ENCODE results near the gene GRIA3.
"Not testable (repeated sequence)": the region's sequence is repeated elsewhere in the genome, so short reads cannot be mapped to it uniquely, and the experiment has no call there.

GRIA3 gene

GRCh38 chrX:123386196-123386595, 202.1 kb downstream of the GRIA3 start:
- H3K27me3 ChIP-seq (ENCODE audit: control insufficient read depth, insufficient read depth, low read length, poor library complexity, severe bottlenecking); H3K27ac ChIP-seq (ENCODE audit: insufficient read depth, low read depth, low read length, poor library complexity, severe bottlenecking); H3K9me3 ChIP-seq (ENCODE audit: control insufficient read depth, low read length); H3K4me3 ChIP-seq (ENCODE audit: insufficient read depth, low read depth, low read length); H3K4me1 ChIP-seq (ENCODE audit: control insufficient read depth, insufficient read depth, low read length); H3K36me3 ChIP-seq (ENCODE audit: control insufficient read depth, insufficient read depth, low read length): not testable (repeated sequence)
- WGBS, 2 experiments = 85% methylated on average over 2 of the region's 2 CpGs; no CpG with 5 or more reads in 1 of the 2 experiments

GRCh38 chrX:123392921-123393320, 208.8 kb downstream of the GRIA3 start:
- Histone ChIP-seq H3K27ac (ENCODE audit: insufficient read depth, low read depth, low read length, poor library complexity, severe bottlenecking) (no peak overlapping the region), H3K27me3 (ENCODE audit: control insufficient read depth, insufficient read depth, low read length, poor library complexity, severe bottlenecking) (no peaks in the 10 kb centered on the region), H3K4me3 (ENCODE audit: insufficient read depth, low read depth, low read length) (no peak overlapping the region), H3K36me3 (ENCODE audit: control insufficient read depth, insufficient read depth, low read length) (no peaks in the 10 kb centered on the region), H3K4me1 (ENCODE audit: control insufficient read depth, insufficient read depth, low read length) (no peaks in the 10 kb centered on the region), H3K9me3 (ENCODE audit: control insufficient read depth, low read length) (no peaks in the 10 kb centered on the region)
- 100% methylated on average over 1 of the region's 1 CpG; no CpG with 5 or more reads in 1 of the 2 experiments for WGBS, 2 experiments

GRCh38 chrX:123399709-123400108, 215.6 kb downstream of the GRIA3 start:
- Histone ChIP-seq H3K9me3 (ENCODE audit: control insufficient read depth, low read length) (no peaks in the 10 kb centered on the region), H3K36me3 (ENCODE audit: control insufficient read depth, insufficient read depth, low read length) (no peaks in the 10 kb centered on the region), H3K4me1 (ENCODE audit: control insufficient read depth, insufficient read depth, low read length) (no peaks in the 10 kb centered on the region), H3K4me3 (ENCODE audit: insufficient read depth, low read depth, low read length) (no peak overlapping the region), H3K27me3 (ENCODE audit: control insufficient read depth, insufficient read depth, low read length, poor library complexity, severe bottlenecking) (no peaks in the 10 kb centered on the region), H3K27ac (ENCODE audit: insufficient read depth, low read depth, low read length, poor library complexity, severe bottlenecking) (no peak overlapping the region)
- 100% methylated on average over 1 of the region's 1 CpG for WGBS, 2 experiments

GRCh38 chrX:123405231-123405630, 221.2 kb downstream of the GRIA3 start:
- H3K4me1 ChIP-seq (ENCODE audit: control insufficient read depth, insufficient read depth, low read length) = no peaks in the 10 kb centered on the region
- H3K27me3 ChIP-seq (ENCODE audit: control insufficient read depth, insufficient read depth, low read length, poor library complexity, severe bottlenecking) = no peaks in the 10 kb centered on the region
- WGBS, 2 experiments = 93 to 94% methylated on average over 2 to 3 of the region's 3 CpGs
- H3K27ac ChIP-seq (ENCODE audit: insufficient read depth, low read depth, low read length, poor library complexity, severe bottlenecking) = no peak overlapping the region
- no peaks in the 10 kb centered on the region for H3K36me3 ChIP-seq (ENCODE audit: control insufficient read depth, insufficient read depth, low read length)
- no peaks in the 10 kb centered on the region for H3K9me3 ChIP-seq (ENCODE audit: control insufficient read depth, low read length)
- H3K4me3 ChIP-seq (ENCODE audit: insufficient read depth, low read depth, low read length) = no peak overlapping the region

- no peaks in the 10 kb centered on the region for H3K36me3 ChIP-seq (ENCODE audit: control insufficient read depth, insufficient read depth, low read length)
- no peak overlapping the region for H3K27ac ChIP-seq (ENCODE audit: insufficient read depth, low read depth, low read length, poor library complexity, severe bottlenecking)
These were observed 225.0 kb downstream of the GRIA3 start for GRCh38 chrX:123408821-123409737.

GRCh38 chrX:123422875-123423274, 238.8 kb downstream of the GRIA3 start:
- no peaks in the 10 kb centered on the region for H3K4me1 ChIP-seq (ENCODE audit: control insufficient read depth, insufficient read depth, low read length)
- H3K27ac ChIP-seq (ENCODE audit: insufficient read depth, low read depth, low read length, poor library complexity, severe bottlenecking) = no peak overlapping the region
- no peak overlapping the region for H3K4me3 ChIP-seq (ENCODE audit: insufficient read depth, low read depth, low read length)
- no peaks in the 10 kb centered on the region for H3K36me3 ChIP-seq (ENCODE audit: control insufficient read depth, insufficient read depth, low read length)
- H3K9me3 ChIP-seq (ENCODE audit: control insufficient read depth, low read length) = no peaks in the 10 kb centered on the region
- no peaks in the 10 kb centered on the region for H3K27me3 ChIP-seq (ENCODE audit: control insufficient read depth, insufficient read depth, low read length, poor library complexity, severe bottlenecking)
- 100% methylated on average over 1 of the region's 1 CpG; no CpG with 5 or more reads in 1 of the 2 experiments for WGBS, 2 experiments

More at GRCh38 chrX:123408821-123409737, 225.0 kb downstream of the GRIA3 start:
- Histone ChIP-seq H3K4me3 (ENCODE audit: insufficient read depth, low read depth, low read length) (no peak overlapping the region), H3K27me3 (ENCODE audit: control insufficient read depth, insufficient read depth, low read length, poor library complexity, severe bottlenecking) (no peaks in the 10 kb centered on the region), H3K9me3 (ENCODE audit: control insufficient read depth, low read length) (no peaks in the 10 kb centered on the region), H3K4me1 (ENCODE audit: control insufficient read depth, insufficient read depth, low read length) (no peaks in the 10 kb centered on the region)
- WGBS, 2 experiments = 83% methylated on average over 1 of the region's 1 CpG; no CpG with 5 or more reads in 1 of the 2 experiments

GRCh38 chrX:123424546-123424945, 240.5 kb downstream of the GRIA3 start:
- H3K4me1 ChIP-seq (ENCODE audit: control insufficient read depth, insufficient read depth, low read length) = no peaks in the 10 kb centered on the region
- no peaks in the 10 kb centered on the region for H3K36me3 ChIP-seq (ENCODE audit: control insufficient read depth, insufficient read depth, low read length)
- H3K9me3 ChIP-seq (ENCODE audit: control insufficient read depth, low read length) = no peaks in the 10 kb centered on the region
- no peaks in the 10 kb centered on the region for H3K27me3 ChIP-seq (ENCODE audit: control insufficient read depth, insufficient read depth, low read length, poor library complexity, severe bottlenecking)
- no peak overlapping the region for H3K27ac ChIP-seq (ENCODE audit: insufficient read depth, low read depth, low read length, poor library complexity, severe bottlenecking)
- H3K4me3 ChIP-seq (ENCODE audit: insufficient read depth, low read depth, low read length) = no peak overlapping the region

GRCh38 chrX:123425471-123425870, 241.4 kb downstream of the GRIA3 start:
- no CpG with 5 or more reads among the region's 2 CpGs for WGBS, 2 experiments
- no peak overlapping the region for H3K4me3 ChIP-seq (ENCODE audit: insufficient read depth, low read depth, low read length)
- no peaks in the 10 kb centered on the region for H3K9me3 ChIP-seq (ENCODE audit: control insufficient read depth, low read length)
- no peaks in the 10 kb centered on the region for H3K36me3 ChIP-seq (ENCODE audit: control insufficient read depth, insufficient read depth, low read length)
- H3K4me1 ChIP-seq (ENCODE audit: control insufficient read depth, insufficient read depth, low read length) = no peaks in the 10 kb centered on the region
- no peaks in the 10 kb centered on the region for H3K27me3 ChIP-seq (ENCODE audit: control insufficient read depth, insufficient read depth, low read length, poor library complexity, severe bottlenecking)
- no peak overlapping the region for H3K27ac ChIP-seq (ENCODE audit: insufficient read depth, low read depth, low read length, poor library complexity, severe bottlenecking)

- WGBS, 2 experiments = 86 to 90% methylated on average over 2 to 3 of the region's 3 CpGs
- no peak overlapping the region for H3K4me3 ChIP-seq (ENCODE audit: insufficient read depth, low read depth, low read length)
These were observed 241.8 kb downstream of the GRIA3 start for GRCh38 chrX:123425904-123426303.

GRCh38 chrX:123432361-123433150, 248.5 kb downstream of the GRIA3 start:
- H3K4me1 ChIP-seq (ENCODE audit: control insufficient read depth, insufficient read depth, low read length) = no peaks in the 10 kb centered on the region
- no peak overlapping the region for H3K27ac ChIP-seq (ENCODE audit: insufficient read depth, low read depth, low read length, poor library complexity, severe bottlenecking)
- H3K27me3 ChIP-seq (ENCODE audit: control insufficient read depth, insufficient read depth, low read length, poor library complexity, severe bottlenecking) = no peaks in the 10 kb centered on the region
- H3K36me3 ChIP-seq (ENCODE audit: control insufficient read depth, insufficient read depth, low read length) = no peaks in the 10 kb centered on the region
- no peak overlapping the region for H3K4me3 ChIP-seq (ENCODE audit: insufficient read depth, low read depth, low read length)
- 93 to 100% methylated on average over 1 to 4 of the region's 4 CpGs for WGBS, 2 experiments
- H3K9me3 ChIP-seq (ENCODE audit: control insufficient read depth, low read length) = no peaks in the 10 kb centered on the region

More at GRCh38 chrX:123425904-123426303, 241.8 kb downstream of the GRIA3 start:
- Histone ChIP-seq H3K27ac (ENCODE audit: insufficient read depth, low read depth, low read length, poor library complexity, severe bottlenecking) (no peak overlapping the region), H3K36me3 (ENCODE audit: control insufficient read depth, insufficient read depth, low read length) (no peaks in the 10 kb centered on the region), H3K27me3 (ENCODE audit: control insufficient read depth, insufficient read depth, low read length, poor library complexity, severe bottlenecking) (no peaks in the 10 kb centered on the region), H3K9me3 (ENCODE audit: control insufficient read depth, low read length) (no peaks in the 10 kb centered on the region), H3K4me1 (ENCODE audit: control insufficient read depth, insufficient read depth, low read length) (no peaks in the 10 kb centered on the region)

Measured in ectodermal cell (in vitro differentiated cells).